Activated CD8-positive, alpha-beta memory T cell treated with anti-CD3 and anti-CD28 coated beads, Interleukin-2, amount 10 ng/mL, durations not matched to agents 7 days and 5 days (primary cell): ENCODE results near the gene HSD11B2. TPM values are rescaled to one million over a fixed set of nuclear protein-coding genes. Genes with fewer than 3 reads are reported as not detected.

Experiments
- ATAC-seq: fragments of 150-1000 bp; cut with Tn5 transposase; one replicate; pipeline ENCODE4 v1.10.0; 2021; ENCODE audit warnings: moderate library complexity
- CTCF ChIA-PET: fragments of 350-600 bp; sonication (Branson Sonifier 250); formaldehyde crosslinking; loops from one replicate; lab custom pipeline; 2021; ENCODE audit warnings: antibody characterized with exemption; lab: Charles Lee
- DNase-seq: peaks from one replicate; pipeline ENCODE4 v3.0.0-alpha.2; 2020
- H3K27ac Mint-ChIP-seq: one replicate; pipeline ENCODE4 v1.8.0; 2021; ENCODE audit warnings: mild to moderate bottlenecking, mixed read lengths
- H3K27me3 Mint-ChIP-seq: one replicate; pipeline ENCODE4 v1.8.0; 2021; ENCODE audit warnings: mixed read lengths
- H3K36me3 Mint-ChIP-seq: one replicate; pipeline ENCODE4 v1.8.0; 2021; ENCODE audit warnings: mild to moderate bottlenecking, mixed read lengths
- H3K4me1 Mint-ChIP-seq: one replicate; pipeline ENCODE4 v1.8.0; 2021; ENCODE audit warnings: mixed read lengths
- H3K4me3 Mint-ChIP-seq: one replicate; pipeline ENCODE4 v1.8.0; 2021; ENCODE audit warnings: mild to moderate bottlenecking, moderate library complexity, mixed read lengths
- H3K9me3 Mint-ChIP-seq: one replicate; pipeline ENCODE4 v1.8.0; 2022; ENCODE audit warnings: low read depth, mixed read lengths
- total RNA-seq, 2 experiments: library from RNA; stranded (reverse); gene quantifications; one replicate each; pipeline ENCODE4 v1.2.3, GENCODE V29; 2021

Gene HSD11B2
- total RNA-seq, 2 experiments from 2014 or later: 0.14 TPM; not detected in 1

- CTCF ChIA-PET: interaction anchor here (1.6 kb wide), 1 partner anchor 10 kb away, joined by 6 read pairs; no protein-coding TSS in a partner anchor
Observed at GRCh38 chr16:67436640-67437193, 5.8 kb downstream of the HSD11B2 start.

DNA sequence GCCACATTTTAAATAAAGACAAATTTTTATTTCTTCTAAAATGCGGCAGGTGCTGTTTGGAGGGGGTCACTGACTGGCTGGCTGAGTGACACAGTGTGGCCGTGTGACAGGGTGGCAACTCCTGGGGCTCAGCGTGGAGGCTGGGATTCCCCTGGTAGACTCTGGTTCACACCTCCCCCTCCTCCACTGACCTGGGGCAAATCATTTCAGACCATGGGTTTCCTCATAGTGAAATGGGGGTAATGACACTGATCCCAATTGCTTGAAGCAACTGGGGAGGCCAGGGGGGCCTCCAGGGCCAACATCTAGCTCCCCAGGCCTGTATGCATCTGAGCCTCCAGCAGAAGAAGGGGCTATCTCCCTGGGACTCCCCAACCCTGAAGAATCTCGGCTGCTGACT, 6.6 kb downstream of the HSD11B2 start:
- DNase-seq (no peak), ATAC-seq (no peak)
- CTCF ChIA-PET: no interaction called here
- H3K27me3 Mint-ChIP-seq: peaks cover 2% of the 10 kb centered on the region
- no peaks in the 10 kb centered on the region for H3K9me3 Mint-ChIP-seq
- H3K27ac Mint-ChIP-seq: no peak overlapping the region
- H3K4me3 Mint-ChIP-seq: no peak overlapping the region
- peaks cover 3% of the 10 kb centered on the region for H3K4me1 Mint-ChIP-seq
- H3K36me3 Mint-ChIP-seq: peaks cover 4% of the 10 kb centered on the region

More at GRCh38 chr16:67436640-67437193, 5.8 kb downstream of the HSD11B2 start:
- Mint-ChIP-seq H3K4me3 (no peak overlapping the region), H3K9me3 (no peaks in the 10 kb centered on the region), H3K27me3 (peaks cover 8% of the 10 kb centered on the region), H3K4me1 (peaks cover 3% of the 10 kb centered on the region), H3K36me3 (peaks cover 4% of the 10 kb centered on the region), H3K27ac (no peak overlapping the region)
- DNase-seq: no peak
- ATAC-seq: no peak

GRCh38 chr16:67438098-67438791, 7.3 kb downstream of the HSD11B2 start:
- no peaks in the 10 kb centered on the region for H3K9me3 Mint-ChIP-seq
- CTCF ChIA-PET: no interaction called here
- H3K4me1 Mint-ChIP-seq: peaks cover 3% of the 10 kb centered on the region
- no peak overlapping the region for H3K4me3 Mint-ChIP-seq
- DNase-seq: no peak
- no peak overlapping the region for H3K27ac Mint-ChIP-seq
- H3K27me3 Mint-ChIP-seq: no peaks in the 10 kb centered on the region
- no peak for ATAC-seq
- peaks cover 4% of the 10 kb centered on the region for H3K36me3 Mint-ChIP-seq

GRCh38 chr16:67438824-67439393, 8.0 kb downstream of the HSD11B2 start:
- CTCF ChIA-PET: interaction anchor here (15.6 kb wide), 1 partner anchor 13 kb away, joined by 139 read pairs; no protein-coding TSS in a partner anchor
- Mint-ChIP-seq H3K27ac (no peak overlapping the region), H3K4me1 (peaks cover 3% of the 10 kb centered on the region), H3K36me3 (peaks cover 4% of the 10 kb centered on the region), H3K27me3 (no peaks in the 10 kb centered on the region), H3K4me3 (no peak overlapping the region), H3K9me3 (no peaks in the 10 kb centered on the region)
- ATAC-seq (no peak), DNase-seq (no peak)

- DNase-seq (no peak), ATAC-seq (no peak)
- peaks cover 3% of the 10 kb centered on the region for H3K4me1 Mint-ChIP-seq
- H3K36me3 Mint-ChIP-seq: peaks cover 4% of the 10 kb centered on the region
- H3K9me3 Mint-ChIP-seq: no peaks in the 10 kb centered on the region
- H3K4me3 Mint-ChIP-seq: no peak overlapping the region
- no peak overlapping the region for H3K27ac Mint-ChIP-seq
- no peaks in the 10 kb centered on the region for H3K27me3 Mint-ChIP-seq
- CTCF ChIA-PET: interaction anchor here (0.9 to 15.6 kb wide), 4 partner anchors 10 to 24 kb away, joined by 3 to 139 read pairs (median 6); partner anchors contain the start of gene HSD11B2
Observed at GRCh38 chr16:67441271-67441753, 10.4 kb downstream of the HSD11B2 start.

- CTCF ChIA-PET: interaction anchor here (0.7 to 15.6 kb wide), 6 partner anchors 9 to 488 kb away, joined by 3 to 139 read pairs (median 3); partner anchors contain the start of gene HSD11B2
- no peak for DNase-seq
- H3K4me1 Mint-ChIP-seq: peaks cover 3% of the 10 kb centered on the region
- H3K36me3 Mint-ChIP-seq: peaks cover 4% of the 10 kb centered on the region
- ATAC-seq: no peak
- no peaks in the 10 kb centered on the region for H3K9me3 Mint-ChIP-seq
- no peak overlapping the region for H3K27ac Mint-ChIP-seq
- H3K27me3 Mint-ChIP-seq: no peaks in the 10 kb centered on the region
- H3K4me3 Mint-ChIP-seq: no peak overlapping the region
Observed at GRCh38 chr16:67441907-67442306, 11.0 kb downstream of the HSD11B2 start.

GRCh38 chr16:67442581-67443255, 11.8 kb downstream of the HSD11B2 start:
- DNase-seq (no peak), ATAC-seq (no peak)
- H3K9me3 Mint-ChIP-seq: no peaks in the 10 kb centered on the region
- CTCF ChIA-PET: interaction anchor here (1.1 to 15.6 kb wide), 3 partner anchors 16 to 61 kb away, joined by 3 to 139 read pairs (median 4); no protein-coding TSS in a partner anchor
- no peak overlapping the region for H3K27ac Mint-ChIP-seq
- no peaks in the 10 kb centered on the region for H3K27me3 Mint-ChIP-seq
- H3K36me3 Mint-ChIP-seq: peaks cover 4% of the 10 kb centered on the region
- H3K4me1 Mint-ChIP-seq: peaks cover 5% of the 10 kb centered on the region
- no peak overlapping the region for H3K4me3 Mint-ChIP-seq

- H3K27ac Mint-ChIP-seq: no peak overlapping the region
- H3K4me3 Mint-ChIP-seq: no peak overlapping the region
- H3K27me3 Mint-ChIP-seq: no peaks in the 10 kb centered on the region
- no peaks in the 10 kb centered on the region for H3K9me3 Mint-ChIP-seq
- no peak for DNase-seq
- peaks cover 4% of the 10 kb centered on the region for H3K36me3 Mint-ChIP-seq
- H3K4me1 Mint-ChIP-seq: peaks cover 4% of the 10 kb centered on the region
- ATAC-seq: no peak
- CTCF ChIA-PET: interaction anchor here (1.1 to 15.6 kb wide), 3 partner anchors 12 to 61 kb away, joined by 3 to 139 read pairs (median 4); partner anchors contain the start of gene HSD11B2
Observed at GRCh38 chr16:67443265-67443664, 12.3 kb downstream of the HSD11B2 start.

GRCh38 chr16:67444259-67445125, 13.6 kb downstream of the HSD11B2 start:
- Mint-ChIP-seq H3K4me1 (peaks cover 4% of the 10 kb centered on the region), H3K36me3 (no peaks in the 10 kb centered on the region), H3K27ac (no peak overlapping the region), H3K27me3 (no peaks in the 10 kb centered on the region), H3K4me3 (no peak overlapping the region), H3K9me3 (no peaks in the 10 kb centered on the region)
- no peak for ATAC-seq
- no peak for DNase-seq
- CTCF ChIA-PET: interaction anchor here (0.7 to 15.6 kb wide), 5 partner anchors 10 to 363 kb away, joined by 3 to 139 read pairs (median 4); partner anchors contain the start of gene HSD11B2

GRCh38 chr16:67445126-67445426, 14.2 kb downstream of the HSD11B2 start:
- Mint-ChIP-seq H3K4me3 (no peak overlapping the region), H3K36me3 (no peaks in the 10 kb centered on the region), H3K9me3 (no peaks in the 10 kb centered on the region), H3K4me1 (peaks cover 4% of the 10 kb centered on the region), H3K27ac (no peak overlapping the region), H3K27me3 (no peaks in the 10 kb centered on the region)
- DNase-seq (no peak), ATAC-seq (no peak)
- CTCF ChIA-PET: interaction anchor here (1.4 to 15.6 kb wide), 2 partner anchors 19 to 52 kb away, joined by 3 to 139 read pairs; partner anchors contain the start of gene TPPP3

DNA sequence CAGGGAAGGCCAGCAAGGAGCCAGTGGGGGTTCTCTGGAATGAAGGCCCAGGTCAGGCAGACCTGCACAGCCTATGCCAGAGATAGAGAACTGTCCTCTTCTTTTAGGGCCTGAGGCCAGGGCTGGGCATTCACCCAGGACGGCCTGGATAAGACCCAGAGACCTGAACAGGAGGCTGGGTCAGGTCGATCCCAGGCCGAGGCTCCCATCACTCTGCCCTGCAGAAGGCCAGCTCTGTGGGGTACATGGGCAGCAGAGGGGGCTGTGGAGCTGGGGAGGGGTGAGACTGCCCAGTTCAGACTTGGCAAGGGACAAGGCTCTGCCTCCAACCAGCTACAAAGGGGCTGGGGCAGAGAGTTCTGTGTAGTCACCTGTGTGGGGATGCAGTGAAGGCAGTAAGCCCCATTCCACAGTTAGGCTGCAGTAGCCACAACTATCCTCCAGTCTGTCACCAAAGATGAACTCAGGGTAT, 14.6 kb downstream of the HSD11B2 start:
- H3K36me3 Mint-ChIP-seq: no peaks in the 10 kb centered on the region
- peaks cover 4% of the 10 kb centered on the region for H3K4me1 Mint-ChIP-seq
- no peak overlapping the region for H3K27ac Mint-ChIP-seq
- ATAC-seq (no peak), DNase-seq (no peak)
- H3K9me3 Mint-ChIP-seq: no peaks in the 10 kb centered on the region
- H3K4me3 Mint-ChIP-seq: no peak overlapping the region
- CTCF ChIA-PET: interaction anchor here (0.7 to 15.6 kb wide), 3 partner anchors 11 to 52 kb away, joined by 3 to 139 read pairs (median 3); partner anchors contain the start of gene TPPP3
- no peaks in the 10 kb centered on the region for H3K27me3 Mint-ChIP-seq
